H9 (cell line): ENCODE data around the gene L3HYPDH. TPM values are rescaled to one million over a fixed set of nuclear protein-coding genes. Genes with fewer than 3 reads are reported as not detected.

Experiments used
- DNase-seq: peaks from one replicate; pipeline ENCODE4 v3.0.0-alpha.2; 2017
- H2AFZ ChIP-seq: one replicate; pipeline ENCODE4 v1.6.1; 2013; ENCODE audit warnings: mild to moderate bottlenecking, low read length, control low read depth, moderate library complexity
- H2AK5ac ChIP-seq: 2 replicates; pipeline ENCODE4 v1.6.1; 2013; ENCODE audit warnings: low read length, control low read depth, mixed read lengths; ENCODE audit not compliant: insufficient read length
- H2BK120ac ChIP-seq: one replicate; pipeline ENCODE4 v1.6.1; 2013; ENCODE audit warnings: low read depth, mild to moderate bottlenecking, low read length, control low read depth, inconsistent platforms; ENCODE audit not compliant: poor library complexity, severe bottlenecking
- H2BK12ac ChIP-seq: 2 replicates; pipeline ENCODE4 v1.6.1; 2013; ENCODE audit warnings: low read length, control low read depth, mixed read lengths, low read depth; ENCODE audit not compliant: insufficient read length
- H2BK15ac ChIP-seq: 2 replicates; pipeline ENCODE4 v1.6.1; 2013; ENCODE audit warnings: low read depth, low read length, control low read depth
- H2BK20ac ChIP-seq: one replicate; pipeline ENCODE4 v1.6.1; 2013; ENCODE audit warnings: low read depth, mild to moderate bottlenecking, low read length, control low read depth, inconsistent platforms; ENCODE audit not compliant: poor library complexity, severe bottlenecking
- H2BK5ac ChIP-seq: 2 replicates; pipeline ENCODE4 v1.6.1; 2013; ENCODE audit warnings: low read length, control low read depth, mixed read lengths; ENCODE audit not compliant: insufficient read length
- H3K14ac ChIP-seq: 2 replicates; pipeline ENCODE4 v1.6.1; 2013; ENCODE audit warnings: low read length, control low read depth; ENCODE audit not compliant: insufficient read depth
- H3K18ac ChIP-seq: 2 replicates; pipeline ENCODE4 v1.6.1; 2013; ENCODE audit warnings: low read depth, mild to moderate bottlenecking, mixed read lengths, low read length, control low read depth; ENCODE audit not compliant: insufficient read length
- H3K23ac ChIP-seq: 2 replicates; pipeline ENCODE4 v1.6.1; 2013; ENCODE audit warnings: low read length, control low read depth, mixed read lengths, low read depth; ENCODE audit not compliant: insufficient read length
- H3K23me2 ChIP-seq: 2 replicates; pipeline ENCODE4 v1.6.1; 2013; ENCODE audit warnings: low read depth, mild to moderate bottlenecking, mixed read lengths, low read length, control low read depth; ENCODE audit not compliant: insufficient read length, poor library complexity, severe bottlenecking
- H3K27ac ChIP-seq: 2 replicates; pipeline ENCODE4 v1.5.1; 2013; ENCODE audit warnings: low read length, control low read depth, mixed read lengths, low read depth; ENCODE audit not compliant: insufficient read length
- H3K27me3 ChIP-seq: 2 replicates; pipeline ENCODE4 v1.6.1; 2013; ENCODE audit warnings: low read length, control low read depth, inconsistent platforms; ENCODE audit not compliant: insufficient read depth
- H3K4ac ChIP-seq: 2 replicates; pipeline ENCODE4 v1.6.1; 2013; ENCODE audit warnings: low read depth, mild to moderate bottlenecking, control low read depth, inconsistent platforms, low read length, moderate library complexity
- H3K4me1 ChIP-seq: 2 replicates; pipeline ENCODE4 v1.6.1; 2013; ENCODE audit warnings: low read length, control low read depth, inconsistent platforms; ENCODE audit not compliant: insufficient read depth
- H3K4me2 ChIP-seq: 2 replicates; pipeline ENCODE4 v1.6.1; 2013; ENCODE audit warnings: low read length, control low read depth, mixed read lengths; ENCODE audit not compliant: insufficient read length, insufficient read depth
- H3K56ac ChIP-seq: 2 replicates; pipeline ENCODE4 v1.6.1; 2013; ENCODE audit warnings: low read depth, mild to moderate bottlenecking, mixed read lengths, low read length, control low read depth; ENCODE audit not compliant: insufficient read length
- H3K79me1 ChIP-seq: 2 replicates; pipeline ENCODE4 v1.6.1; 2013; ENCODE audit warnings: low read depth, mild to moderate bottlenecking, moderate library complexity, low read length, control low read depth, inconsistent platforms; ENCODE audit not compliant: insufficient read depth, poor library complexity, severe bottlenecking
- H3K79me2 ChIP-seq: 2 replicates; pipeline ENCODE4 v1.6.1; 2013; ENCODE audit warnings: low read length, control low read depth, inconsistent platforms; ENCODE audit not compliant: insufficient read depth
- H3K9ac ChIP-seq: 2 replicates; pipeline ENCODE4 v1.6.1; 2013; ENCODE audit warnings: low read length, control low read depth, mixed read lengths; ENCODE audit not compliant: insufficient read length; ENCODE audit errors: extremely low read depth
- H3K9me3 ChIP-seq: one replicate; pipeline ENCODE4 v1.6.1; 2013; ENCODE audit warnings: low read depth, low read length, inconsistent platforms; ENCODE audit not compliant: control insufficient read depth
- H3T11ph ChIP-seq: one replicate; pipeline ENCODE4 v1.6.1; 2013; ENCODE audit warnings: mild to moderate bottlenecking, low read length, control low read depth, inconsistent platforms
- H4K20me1 ChIP-seq: one replicate; pipeline ENCODE4 v1.6.1; 2013; ENCODE audit not compliant: control insufficient read depth, insufficient read length, insufficient read depth
- H4K5ac ChIP-seq: 2 replicates; pipeline ENCODE4 v1.6.1; 2013; ENCODE audit warnings: low read depth, mild to moderate bottlenecking, mixed read lengths, low read length, control low read depth; ENCODE audit not compliant: insufficient read length
- H4K8ac ChIP-seq: replicated peaks from 2 replicates; pipeline ENCODE4 v1.6.1; 2013; ENCODE audit warnings: low read length, control low read depth, mixed read lengths, low read depth; ENCODE audit not compliant: insufficient read length
- H4K91ac ChIP-seq: 2 replicates; pipeline ENCODE4 v1.6.1; 2013; ENCODE audit warnings: low read depth, mild to moderate bottlenecking, moderate library complexity, mixed read lengths, low read length, control low read depth; ENCODE audit not compliant: insufficient read length
- H3K27ac Mint-ChIP-seq, 3 experiments: 2 replicates in 2 of 3; 3 replicates in 1 of 3; pipeline ENCODE4 v1.8.0; 2020 to 2021; ENCODE audit warnings: mixed read lengths in 3 of 3, mild to moderate bottlenecking in 1 of 3, moderate library complexity in 1 of 3
- H3K27me3 Mint-ChIP-seq: 2 replicates; pipeline ENCODE4 v1.8.0; 2021; ENCODE audit warnings: low read depth, mild to moderate bottlenecking, moderate library complexity, mixed read lengths
- H3K36me3 Mint-ChIP-seq, 3 experiments: 2 replicates in 2 of 3; 3 replicates in 1 of 3; pipeline ENCODE4 v1.8.0; 2020 to 2021; ENCODE audit warnings: low read depth in 3 of 3, mixed read lengths in 3 of 3; ENCODE audit not compliant: insufficient read depth in 1 of 3
- H3K4me1 Mint-ChIP-seq, 2 experiments: 2 replicates each; pipeline ENCODE4 v1.8.0; 2020; ENCODE audit warnings: mixed read lengths in 2 of 2
- H3K4me3 Mint-ChIP-seq, 2 experiments: 2 replicates in 1 of 2; 3 replicates in 1 of 2; pipeline ENCODE4 v1.8.0; 2020 to 2021; ENCODE audit warnings: mild to moderate bottlenecking in 2 of 2, mixed read lengths in 2 of 2, moderate library complexity in 1 of 2
- H3K9me3 Mint-ChIP-seq, 2 experiments: 2 replicates in 1 of 2; 3 replicates in 1 of 2; pipeline ENCODE4 v1.8.0; 2020; ENCODE audit warnings: mild to moderate bottlenecking in 2 of 2, mixed read lengths in 2 of 2, moderate library complexity in 1 of 2
- WGBS: extraction: QIAGEN DNeasy Blood & Tissue Kit; methylation state at CpG from one replicate; pipeline ENCODE4 v1.1.7; 2013; ENCODE audit warnings: missing lambda C conversion rate, low lambda C conversion rate, mixed read lengths; ENCODE audit not compliant: insufficient read length; ENCODE audit errors: extremely low coverage; 5-methylcytosine and 5-hydroxymethylcytosine counted together
- total RNA-seq: library from RNA; stranded (reverse); gene quantifications from 2 replicates; pipeline ENCODE4 v1.2.1, GENCODE V29; 2021
- TF ChIP-seq, protein P1 (sequence below): fragments of 200-600 bp; sonication (generic); conservative IDR thresholded peaks from 3 replicates; pipeline ENCODE4 v1.8.0; 2021; ENCODE audit warnings: antibody characterized with exemption, mild to moderate bottlenecking

L3HYPDH gene
- total RNA-seq, 1 experiment from 2014 or later, result 15.7 TPM

GRCh38 chr14:59481871-59482540 is 2.2 kb downstream of the L3HYPDH start:
- Histone ChIP-seq H2AFZ (no peak overlapping the region), H3K4ac (no peak overlapping the region), H3K56ac (no peak overlapping the region), H2BK5ac (no peak overlapping the region), H3K27ac (no peak overlapping the region), H4K8ac (no peak overlapping the region), H2BK120ac (no peak overlapping the region), H4K91ac (no peak overlapping the region), H2BK12ac (no peak overlapping the region), H2BK15ac (no peak overlapping the region), H4K20me1 (no peaks in the 10 kb centered on the region), H3K9me3 (no peaks in the 10 kb centered on the region), H2BK20ac (no peak overlapping the region), H3K79me2 (peaks cover 2% of the 10 kb centered on the region; the same call in 1 of the 2 replicates), H3K79me1 (no peaks in the 10 kb centered on the region), H3K23me2 (peaks cover 4% of the 10 kb centered on the region), H3K23ac (no peak overlapping the region), H3K14ac (no peak overlapping the region), H3K4me2 (peak overlapping the region; percentile 88), H3K18ac (no peak overlapping the region), H3K27me3 (no peaks in the 10 kb centered on the region; the same call in 1 of the 2 replicates), H3K4me1 (no peaks in the 10 kb centered on the region), H2AK5ac (no peak overlapping the region), H3T11ph (no peak overlapping the region), H3K9ac (no peak overlapping the region), H4K5ac (no peak overlapping the region)
- H3K4me3 Mint-ChIP-seq, result peak overlapping the region; percentile 83 to 97
- H3K9me3 Mint-ChIP-seq, result no peaks in the 10 kb centered on the region
- peaks cover 5 to 15% (median 10%) of the 10 kb centered on the region in 3 experiments; a peak in 6 of 7 replicates for H3K36me3 Mint-ChIP-seq
- H3K4me1 Mint-ChIP-seq, result peaks cover 18 to 20% of the 10 kb centered on the region in 2 experiments
- H3K27ac Mint-ChIP-seq, result peak overlapping the region in 1 of 3 experiments; percentile 77; a peak in 1 of 7 replicates
- no CpG with 5 or more reads among the region's 2 CpGs for WGBS
- TF ChIP-seq, protein P1, sequence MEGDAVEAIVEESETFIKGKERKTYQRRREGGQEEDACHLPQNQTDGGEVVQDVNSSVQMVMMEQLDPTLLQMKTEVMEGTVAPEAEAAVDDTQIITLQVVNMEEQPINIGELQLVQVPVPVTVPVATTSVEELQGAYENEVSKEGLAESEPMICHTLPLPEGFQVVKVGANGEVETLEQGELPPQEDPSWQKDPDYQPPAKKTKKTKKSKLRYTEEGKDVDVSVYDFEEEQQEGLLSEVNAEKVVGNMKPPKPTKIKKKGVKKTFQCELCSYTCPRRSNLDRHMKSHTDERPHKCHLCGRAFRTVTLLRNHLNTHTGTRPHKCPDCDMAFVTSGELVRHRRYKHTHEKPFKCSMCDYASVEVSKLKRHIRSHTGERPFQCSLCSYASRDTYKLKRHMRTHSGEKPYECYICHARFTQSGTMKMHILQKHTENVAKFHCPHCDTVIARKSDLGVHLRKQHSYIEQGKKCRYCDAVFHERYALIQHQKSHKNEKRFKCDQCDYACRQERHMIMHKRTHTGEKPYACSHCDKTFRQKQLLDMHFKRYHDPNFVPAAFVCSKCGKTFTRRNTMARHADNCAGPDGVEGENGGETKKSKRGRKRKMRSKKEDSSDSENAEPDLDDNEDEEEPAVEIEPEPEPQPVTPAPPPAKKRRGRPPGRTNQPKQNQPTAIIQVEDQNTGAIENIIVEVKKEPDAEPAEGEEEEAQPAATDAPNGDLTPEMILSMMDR, result no peak
- DNase-seq, result no peak
- no peaks in the 10 kb centered on the region for H3K27me3 Mint-ChIP-seq
